GM20000 (cell line): ENCODE results near the gene KIAA1328.

Experiments
- DNase-seq: peaks from one replicate; pipeline ENCODE4 v3.0.0; 2012; ENCODE audit warnings: low spot score
- TF ChIP-seq, protein P1 (sequence below): IDR thresholded peaks from 2 replicates; pipeline ENCODE4 v1.5.1; 2012; ENCODE audit warnings: mild to moderate bottlenecking, control low read depth; ENCODE audit errors: extremely low read depth, missing control alignments

The KIAA1328 gene

GRCh38 chr18:37135177-37135576, 306.2 kb downstream of the KIAA1328 start:
- DNase-seq = no peak
- TF ChIP-seq, protein P1, sequence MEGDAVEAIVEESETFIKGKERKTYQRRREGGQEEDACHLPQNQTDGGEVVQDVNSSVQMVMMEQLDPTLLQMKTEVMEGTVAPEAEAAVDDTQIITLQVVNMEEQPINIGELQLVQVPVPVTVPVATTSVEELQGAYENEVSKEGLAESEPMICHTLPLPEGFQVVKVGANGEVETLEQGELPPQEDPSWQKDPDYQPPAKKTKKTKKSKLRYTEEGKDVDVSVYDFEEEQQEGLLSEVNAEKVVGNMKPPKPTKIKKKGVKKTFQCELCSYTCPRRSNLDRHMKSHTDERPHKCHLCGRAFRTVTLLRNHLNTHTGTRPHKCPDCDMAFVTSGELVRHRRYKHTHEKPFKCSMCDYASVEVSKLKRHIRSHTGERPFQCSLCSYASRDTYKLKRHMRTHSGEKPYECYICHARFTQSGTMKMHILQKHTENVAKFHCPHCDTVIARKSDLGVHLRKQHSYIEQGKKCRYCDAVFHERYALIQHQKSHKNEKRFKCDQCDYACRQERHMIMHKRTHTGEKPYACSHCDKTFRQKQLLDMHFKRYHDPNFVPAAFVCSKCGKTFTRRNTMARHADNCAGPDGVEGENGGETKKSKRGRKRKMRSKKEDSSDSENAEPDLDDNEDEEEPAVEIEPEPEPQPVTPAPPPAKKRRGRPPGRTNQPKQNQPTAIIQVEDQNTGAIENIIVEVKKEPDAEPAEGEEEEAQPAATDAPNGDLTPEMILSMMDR = no peak

DNA sequence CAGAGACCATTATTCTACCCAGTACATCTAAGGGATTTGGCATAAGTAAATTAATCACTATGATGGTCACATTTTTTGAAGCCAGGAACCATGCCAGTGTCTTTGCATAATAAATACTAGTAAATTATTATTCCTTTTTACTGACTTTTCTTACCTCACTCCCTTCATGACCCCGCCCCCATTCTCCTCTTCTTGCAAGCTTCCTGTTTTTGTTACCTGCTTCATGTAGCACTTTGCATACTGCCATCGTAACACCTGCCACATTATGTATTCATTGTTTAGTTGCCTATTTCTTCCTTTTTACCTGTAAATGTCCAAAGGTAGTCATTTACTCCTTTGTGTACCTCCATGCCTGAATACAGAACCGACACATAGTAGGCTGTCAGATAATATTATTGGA, 309.5 kb downstream of the KIAA1328 start:
- no peak for DNase-seq
- TF ChIP-seq, protein P1 = no peak

- TF ChIP-seq, protein P1 = no peak
- DNase-seq = no peak
Observed at GRCh38 chr18:37139876-37140275, 310.9 kb downstream of the KIAA1328 start.

- TF ChIP-seq, protein P1 = no peak
- DNase-seq = no peak
Observed at GRCh38 chr18:37144921-37145320, 316.0 kb downstream of the KIAA1328 start.

DNA sequence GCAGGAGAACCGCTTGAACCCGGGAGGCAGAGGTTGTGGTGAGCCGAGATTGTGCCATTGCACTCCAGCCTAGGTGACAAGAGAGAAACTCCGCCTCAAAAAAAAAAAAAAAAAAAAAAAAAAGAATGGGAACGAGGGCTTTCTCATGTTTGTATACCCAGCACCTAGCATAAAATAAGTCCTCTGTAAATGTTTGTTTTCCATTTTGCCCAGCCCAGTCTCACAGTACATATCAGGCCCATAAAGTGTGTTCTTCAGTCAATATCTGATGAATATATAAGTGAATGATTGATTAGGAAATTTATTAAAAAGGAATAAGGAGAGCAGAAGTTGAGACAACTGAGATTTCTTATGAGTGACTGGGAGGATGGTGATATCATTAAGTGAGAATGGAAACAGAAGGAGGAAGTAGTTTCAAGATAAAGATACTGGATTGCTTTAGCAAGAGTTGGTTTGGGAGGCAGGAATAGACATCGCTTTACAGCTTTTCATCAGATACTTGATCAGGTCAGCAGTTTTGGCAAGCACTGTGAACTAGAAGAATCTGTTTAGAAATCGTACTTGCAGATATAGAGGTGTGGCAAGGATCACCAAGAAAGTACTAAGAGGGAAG, 327.5 kb downstream of the KIAA1328 start:
- TF ChIP-seq, protein P1 = no peak
- DNase-seq = no peak

DNA sequence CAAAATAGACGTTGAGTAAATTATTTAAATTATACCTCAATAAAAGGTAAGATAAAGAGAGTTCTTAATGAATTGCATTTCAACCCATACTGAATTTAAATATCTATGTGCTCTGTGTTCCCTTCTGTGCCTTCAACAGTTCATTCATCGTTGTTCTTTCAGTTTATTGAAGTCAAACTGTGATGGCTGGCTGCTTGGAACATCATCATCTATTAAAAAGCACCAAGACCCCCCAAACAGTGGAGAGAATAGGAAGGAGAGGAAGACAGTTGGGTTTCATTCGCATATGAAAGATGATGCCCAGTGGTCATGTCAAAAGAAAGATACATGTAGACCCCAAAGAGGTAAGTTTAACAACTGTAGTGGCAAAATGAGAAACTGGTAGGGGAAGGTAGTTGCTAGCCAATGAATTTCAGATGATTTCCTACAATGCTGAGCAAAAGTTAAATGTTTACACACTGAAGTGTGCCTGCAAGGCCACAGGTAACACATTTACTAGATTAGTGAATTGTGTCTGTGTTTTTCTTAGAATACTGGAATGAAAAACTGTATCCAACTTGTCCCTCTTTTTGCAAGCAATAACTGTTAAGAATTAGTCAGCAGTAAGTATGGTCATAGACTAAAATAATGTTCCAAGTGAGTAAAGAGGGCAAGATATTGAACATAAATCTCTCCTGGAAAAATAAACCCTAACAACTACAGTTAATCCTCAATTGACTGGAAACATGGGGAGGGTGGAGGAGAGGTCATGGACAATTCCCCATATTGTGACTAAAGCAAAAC, 331.3 kb downstream of the KIAA1328 start:
- DNase-seq = no peak
- TF ChIP-seq, protein P1 = no peak

DNA sequence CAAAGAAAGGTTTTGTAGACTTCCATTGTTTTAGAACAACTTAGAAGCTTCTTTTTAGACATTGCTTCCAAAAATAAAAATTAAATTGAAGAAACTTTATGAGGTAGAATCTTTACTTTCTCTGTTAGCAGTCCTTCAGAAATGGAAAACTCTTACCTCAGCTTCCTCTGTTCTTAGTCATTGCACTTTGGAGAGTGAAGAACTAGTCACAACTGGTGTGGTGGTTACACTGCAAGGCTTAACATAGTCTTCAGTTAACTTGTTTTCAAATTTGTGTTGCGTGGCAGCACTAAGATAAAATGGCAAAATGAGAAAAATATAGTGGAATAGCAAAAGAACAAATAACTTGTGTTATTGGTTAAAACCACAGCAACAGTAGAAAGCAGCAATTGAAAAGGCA, 332.6 kb downstream of the KIAA1328 start:
- DNase-seq = no peak
- TF ChIP-seq, protein P1 = no peak
